Measurements from ENCODE around the gene ZNRF3. TPM values are rescaled to one million over a fixed set of nuclear protein-coding genes. Genes with fewer than 3 reads are reported as not detected.

Gene ZNRF3
- total RNA-seq, 1 donor from 2014 or later = 23.1 TPM

- Mint-ChIP-seq H3K27ac (no peak overlapping the region), H3K9me3 (no peaks in the 10 kb centered on the region), H3K4me1 (ENCODE audit: unreplicated experiment) (peaks cover 82% of the 10 kb centered on the region)
These were observed 52.8 kb downstream of the ZNRF3 start for GRCh38 chr22:28936200-28936599.

GRCh38 chr22:28937206-28938025 lies 54.0 kb downstream of the ZNRF3 start:
- Mint-ChIP-seq H3K36me3 (no peaks in the 10 kb centered on the region), H3K4me3 (no peak overlapping the region), H3K27ac (peak overlapping the region; percentile 53), H3K4me1 (ENCODE audit: unreplicated experiment) (peaks cover 76% of the 10 kb centered on the region), H3K9me3 (no peaks in the 10 kb centered on the region), H3K27me3 (no peaks in the 10 kb centered on the region)
- no peak for TF ChIP-seq CTCF (conservative IDR thresholded peaks at IDR 0.05)
- no peak for DNase-seq (ENCODE audit: extremely low spot score, unreplicated experiment)

More at GRCh38 chr22:28936200-28936599, 52.8 kb downstream of the ZNRF3 start:
- peaks cover 4% of the 10 kb centered on the region for H3K36me3 Mint-ChIP-seq
- DNase-seq (ENCODE audit: extremely low spot score, unreplicated experiment) = no peak
- H3K27me3 Mint-ChIP-seq = no peaks in the 10 kb centered on the region
- H3K4me3 Mint-ChIP-seq = no peak overlapping the region
- no peak for TF ChIP-seq CTCF (conservative IDR thresholded peaks at IDR 0.05)

- H3K4me3 Mint-ChIP-seq = no peak overlapping the region
- H3K27me3 Mint-ChIP-seq = no peaks in the 10 kb centered on the region
- no peak overlapping the region for H3K27ac Mint-ChIP-seq
- no peak for DNase-seq (ENCODE audit: extremely low spot score, unreplicated experiment)
- no peak for TF ChIP-seq CTCF (conservative IDR thresholded peaks at IDR 0.05)
- no peaks in the 10 kb centered on the region for H3K9me3 Mint-ChIP-seq
- H3K36me3 Mint-ChIP-seq = no peaks in the 10 kb centered on the region
- H3K4me1 Mint-ChIP-seq (ENCODE audit: unreplicated experiment) = peaks cover 76% of the 10 kb centered on the region
These were observed 55.0 kb downstream of the ZNRF3 start for GRCh38 chr22:28938286-28938833.

GRCh38 chr22:28939394-28939793 lies 56.0 kb downstream of the ZNRF3 start:
- Mint-ChIP-seq H3K27ac (peak overlapping the region; percentile 26), H3K36me3 (peaks cover 3% of the 10 kb centered on the region), H3K4me1 (ENCODE audit: unreplicated experiment) (peaks cover 75% of the 10 kb centered on the region)

GRCh38 chr22:28939932-28940331 lies 56.6 kb downstream of the ZNRF3 start:
- TF ChIP-seq CTCF (conservative IDR thresholded peaks at IDR 0.05) = no peak
- no peaks in the 10 kb centered on the region for H3K27me3 Mint-ChIP-seq
- H3K36me3 Mint-ChIP-seq = peaks cover 4% of the 10 kb centered on the region
- H3K9me3 Mint-ChIP-seq = no peaks in the 10 kb centered on the region
- peak overlapping the region; percentile 15 for H3K4me3 Mint-ChIP-seq
- H3K4me1 Mint-ChIP-seq (ENCODE audit: unreplicated experiment) = peaks cover 72% of the 10 kb centered on the region
- peak overlapping the region; percentile 26 for H3K27ac Mint-ChIP-seq
- no peak for DNase-seq (ENCODE audit: extremely low spot score, unreplicated experiment)

More at GRCh38 chr22:28939394-28939793, 56.0 kb downstream of the ZNRF3 start:
- no peak for TF ChIP-seq CTCF (conservative IDR thresholded peaks at IDR 0.05)
- Mint-ChIP-seq H3K4me3 (peak overlapping the region; percentile 16), H3K27me3 (no peaks in the 10 kb centered on the region), H3K9me3 (no peaks in the 10 kb centered on the region)
- no peak for DNase-seq (ENCODE audit: extremely low spot score, unreplicated experiment)
